ENCODE measurements around the gene KICS2. TPM values are rescaled to one million over a fixed set of nuclear protein-coding genes. Genes with fewer than 3 reads are reported as not detected.

KICS2 gene
- total RNA-seq, 2 donors from 2014 or later = 6.8 to 18.2 TPM

DNA sequence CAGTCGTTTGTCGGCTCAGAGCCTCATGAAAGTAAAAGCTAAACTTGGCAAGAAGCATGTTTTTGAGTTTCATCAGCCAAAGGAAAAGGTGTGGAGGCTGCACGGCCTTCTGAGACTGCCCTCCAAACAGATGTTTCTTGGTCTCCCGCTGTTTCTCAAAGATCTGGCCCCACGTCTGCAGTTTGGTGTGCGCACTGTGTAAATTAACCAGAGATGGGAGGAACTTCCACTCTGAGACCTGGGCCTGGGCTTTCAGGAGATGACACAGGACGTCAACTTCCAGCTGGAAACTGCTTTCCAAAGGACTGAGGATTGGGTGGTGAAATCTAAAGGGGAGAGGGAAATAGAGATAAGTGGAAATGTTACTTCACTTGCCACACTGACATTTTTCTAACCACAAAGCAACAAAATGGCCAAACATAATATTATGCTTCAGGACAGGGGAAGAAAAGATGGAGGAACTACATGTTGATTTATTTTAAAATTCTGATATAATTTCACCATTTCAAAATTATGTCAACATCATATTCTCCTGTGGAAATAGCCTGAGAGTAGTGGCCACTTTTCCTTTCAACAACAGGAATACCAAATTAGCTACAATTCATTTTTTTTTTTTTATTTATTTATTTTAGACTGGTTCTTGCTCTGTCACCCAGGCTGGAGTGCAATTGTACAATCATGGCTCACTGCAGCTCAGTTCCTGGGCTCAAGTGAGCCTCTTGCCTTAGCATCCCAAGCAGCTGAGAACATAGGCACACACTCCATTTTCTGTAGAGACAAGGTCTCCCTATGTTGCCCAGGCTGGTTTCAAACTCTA, 27.6 kb downstream of the KICS2 start:
- 94% methylated on average over 7 of the region's 7 CpGs for WGBS
- DNase-seq (ENCODE audit: low spot score) = no peak

DNA sequence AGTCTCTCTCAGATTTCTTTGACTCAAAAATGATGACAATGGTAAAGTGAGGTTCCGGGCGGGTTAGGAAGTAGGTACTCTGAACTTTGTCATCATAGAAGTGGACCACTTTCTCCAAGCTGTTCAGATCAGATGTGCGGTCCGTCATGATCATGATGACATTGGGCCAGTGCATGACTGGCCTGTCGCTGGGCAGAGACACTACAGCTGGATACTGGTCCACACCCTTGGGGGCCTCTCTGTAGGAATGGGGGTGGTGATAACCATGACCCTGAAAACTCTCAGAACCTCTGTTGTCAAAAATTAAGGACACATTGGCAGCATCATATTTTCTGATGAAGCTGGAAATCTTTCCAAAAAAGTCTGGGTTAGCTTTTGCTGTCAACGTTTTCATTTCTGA, 28.2 kb downstream of the KICS2 start:
- no peaks in the 10 kb centered on the region for H3K36me3 ChIP-seq
- H3K27me3 ChIP-seq (replicated peaks; ENCODE audit: insufficient read depth) = no peaks in the 10 kb centered on the region
- DNase-seq (ENCODE audit: low spot score) = no peak
- no peak overlapping the region for H3K4me3 ChIP-seq
- intact Hi-C loops (cut with DNase I) = no loop called here
- H3K27ac ChIP-seq = no peak overlapping the region
- H3K9me3 ChIP-seq = no peaks in the 10 kb centered on the region
- 94% methylated on average over 6 of the region's 6 CpGs for WGBS
- no peaks in the 10 kb centered on the region for H3K4me1 ChIP-seq (replicated peaks)
- no peak for TF ChIP-seq POLR2A (IDR thresholded peaks at IDR 0.05)
- TF ChIP-seq POLR2AphosphoS5 (IDR thresholded peaks at IDR 0.05) = no peak
- TF ChIP-seq, protein P1, sequence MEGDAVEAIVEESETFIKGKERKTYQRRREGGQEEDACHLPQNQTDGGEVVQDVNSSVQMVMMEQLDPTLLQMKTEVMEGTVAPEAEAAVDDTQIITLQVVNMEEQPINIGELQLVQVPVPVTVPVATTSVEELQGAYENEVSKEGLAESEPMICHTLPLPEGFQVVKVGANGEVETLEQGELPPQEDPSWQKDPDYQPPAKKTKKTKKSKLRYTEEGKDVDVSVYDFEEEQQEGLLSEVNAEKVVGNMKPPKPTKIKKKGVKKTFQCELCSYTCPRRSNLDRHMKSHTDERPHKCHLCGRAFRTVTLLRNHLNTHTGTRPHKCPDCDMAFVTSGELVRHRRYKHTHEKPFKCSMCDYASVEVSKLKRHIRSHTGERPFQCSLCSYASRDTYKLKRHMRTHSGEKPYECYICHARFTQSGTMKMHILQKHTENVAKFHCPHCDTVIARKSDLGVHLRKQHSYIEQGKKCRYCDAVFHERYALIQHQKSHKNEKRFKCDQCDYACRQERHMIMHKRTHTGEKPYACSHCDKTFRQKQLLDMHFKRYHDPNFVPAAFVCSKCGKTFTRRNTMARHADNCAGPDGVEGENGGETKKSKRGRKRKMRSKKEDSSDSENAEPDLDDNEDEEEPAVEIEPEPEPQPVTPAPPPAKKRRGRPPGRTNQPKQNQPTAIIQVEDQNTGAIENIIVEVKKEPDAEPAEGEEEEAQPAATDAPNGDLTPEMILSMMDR (IDR thresholded peaks at IDR 0.05) = no peak

More for the DNA sequence above, 27.6 kb downstream of the KICS2 start:
- H3K4me3 ChIP-seq = no peak overlapping the region
- H3K27me3 ChIP-seq (replicated peaks; ENCODE audit: insufficient read depth) = no peaks in the 10 kb centered on the region
- TF ChIP-seq, protein P1 (IDR thresholded peaks at IDR 0.05) = no peak
- TF ChIP-seq POLR2AphosphoS5 (IDR thresholded peaks at IDR 0.05) = no peak
- no peak for TF ChIP-seq POLR2A (IDR thresholded peaks at IDR 0.05)
- no peaks in the 10 kb centered on the region for H3K4me1 ChIP-seq (replicated peaks)
- no peaks in the 10 kb centered on the region for H3K36me3 ChIP-seq
- intact Hi-C loops (cut with DNase I) = no loop called here
- no peaks in the 10 kb centered on the region for H3K9me3 ChIP-seq
- H3K27ac ChIP-seq = no peak overlapping the region

DNA sequence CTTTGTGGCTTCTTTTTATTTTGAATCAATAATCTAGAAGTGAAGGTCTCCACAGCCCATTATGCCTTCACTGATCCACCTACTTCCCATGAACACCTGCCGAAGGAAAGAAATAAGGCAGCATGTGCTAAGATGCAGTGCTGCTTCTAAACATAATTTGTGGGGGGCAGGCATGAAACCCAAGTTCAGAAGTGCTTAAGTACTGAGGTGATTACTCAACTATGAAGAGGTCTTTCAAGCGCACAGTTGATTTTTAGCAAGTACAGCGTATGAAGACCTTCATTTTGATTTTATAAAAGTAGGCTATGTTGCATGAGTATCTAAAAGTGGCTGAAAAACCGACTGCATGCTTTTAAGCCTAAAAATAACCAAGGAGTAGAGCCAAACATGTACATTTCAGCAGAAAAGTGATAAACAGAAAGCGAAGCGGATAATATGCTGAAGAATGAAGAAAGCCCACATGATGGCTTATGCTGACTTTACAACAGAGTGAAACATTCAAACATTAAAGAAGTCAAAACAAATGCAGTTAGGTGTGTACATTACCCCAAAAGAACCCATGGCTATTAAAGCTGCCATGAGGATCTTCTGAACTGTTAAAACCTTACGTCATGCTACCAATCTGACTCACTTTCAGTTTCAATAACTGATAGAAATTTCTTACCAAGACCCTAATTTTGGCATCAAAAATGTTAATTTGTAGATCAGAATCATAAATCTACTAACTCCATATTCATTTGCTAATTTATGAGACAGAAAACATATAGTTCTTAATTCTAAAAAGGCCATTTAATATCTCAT, 29.3 kb downstream of the KICS2 start:
- WGBS = 94% methylated on average over 7 of the region's 7 CpGs

GRCh38 chr12:64190140-64190539, 32.0 kb downstream of the KICS2 start:
- DNase-seq (ENCODE audit: low spot score) = no peak
- Histone ChIP-seq H3K4me1 (replicated peaks) (no peaks in the 10 kb centered on the region), H3K4me3 (no peak overlapping the region), H3K27ac (no peak overlapping the region), H3K36me3 (no peaks in the 10 kb centered on the region), H3K27me3 (replicated peaks; ENCODE audit: insufficient read depth) (no peaks in the 10 kb centered on the region), H3K9me3 (no peaks in the 10 kb centered on the region)
- TF ChIP-seq POLR2AphosphoS5 (IDR thresholded peaks at IDR 0.05) = no peak
- no peak for TF ChIP-seq POLR2A (IDR thresholded peaks at IDR 0.05)
- TF ChIP-seq, protein P1 (IDR thresholded peaks at IDR 0.05) = no peak
- intact Hi-C loops (cut with DNase I) = no loop called here

More for the DNA sequence above, 29.3 kb downstream of the KICS2 start:
- no peak for DNase-seq (ENCODE audit: low spot score)
- H3K36me3 ChIP-seq = no peaks in the 10 kb centered on the region
- TF ChIP-seq, protein P1 (IDR thresholded peaks at IDR 0.05) = no peak
- TF ChIP-seq POLR2AphosphoS5 (IDR thresholded peaks at IDR 0.05) = no peak
- no peak for TF ChIP-seq POLR2A (IDR thresholded peaks at IDR 0.05)
- no peak overlapping the region for H3K4me3 ChIP-seq
- intact Hi-C loops (cut with DNase I) = no loop called here
- no peaks in the 10 kb centered on the region for H3K27me3 ChIP-seq (replicated peaks; ENCODE audit: insufficient read depth)
- H3K9me3 ChIP-seq = no peaks in the 10 kb centered on the region
- H3K4me1 ChIP-seq (replicated peaks) = no peaks in the 10 kb centered on the region
- no peak overlapping the region for H3K27ac ChIP-seq
